Neutrophil (primary cell): Measurements from ENCODE around the gene TMEM135.

Experiments
- H3K27ac ChIP-seq: fragments of 200-600 bp; sonication (generic); 2 replicates; pipeline ENCODE4 v1.5.1; 2016; ENCODE audit warnings: mild to moderate bottlenecking, moderate library complexity
- H3K27me3 ChIP-seq: fragments of 200-600 bp; sonication (generic); 2 replicates; pipeline ENCODE4 v1.6.0; 2016; ENCODE audit warnings: mild to moderate bottlenecking
- H3K36me3 ChIP-seq: fragments of 200-600 bp; sonication (generic); 2 replicates; pipeline ENCODE4 v1.5.1; 2017
- H3K4me1 ChIP-seq, 2 experiments: fragments of 200-600 bp in 1 of 2; sonication (generic) in 1 of 2; 1 replicate in 1 of 2; 2 replicates in 1 of 2; pipeline versions ENCODE4 v1.5.1 to v1.6.1; 2013 to 2016; ENCODE audit warnings: low read depth in 1 of 2, low read length in 1 of 2, mild to moderate bottlenecking in 1 of 2, moderate library complexity in 1 of 2; ENCODE audit not compliant: control insufficient read depth in 1 of 2, insufficient read depth in 1 of 2
- H3K4me3 ChIP-seq, 2 experiments: fragments of 200-600 bp in 1 of 2; sonication (generic) in 1 of 2; 1 replicate in 1 of 2; 2 replicates in 1 of 2; pipeline ENCODE4 v1.5.1; 2013 to 2016; ENCODE audit warnings: low read depth in 1 of 2, low read length in 1 of 2, mild to moderate bottlenecking in 1 of 2, moderate library complexity in 1 of 2
- H3K9me3 ChIP-seq: fragments of 200-600 bp; sonication (generic); 2 replicates; pipeline ENCODE4 v1.5.1; 2016
- CTCF ChIP-seq: fragments of 200-600 bp; sonication (generic); IDR thresholded peaks from 2 replicates; pipeline ENCODE4 v1.5.1; 2016; ENCODE audit warnings: antibody characterized with exemption

TMEM135 gene

GRCh38 chr11:87139475-87139874 is 101.7 kb downstream of the TMEM135 start:
- no peak overlapping the region for H3K27ac ChIP-seq
- no peak for TF ChIP-seq CTCF
- H3K4me3 ChIP-seq: no peak overlapping the region
- no peaks in the 10 kb centered on the region for H3K27me3 ChIP-seq
- no peaks in the 10 kb centered on the region for H3K36me3 ChIP-seq
- no peaks in the 10 kb centered on the region for H3K4me1 ChIP-seq
- H3K9me3 ChIP-seq: no peaks in the 10 kb centered on the region

DNA sequence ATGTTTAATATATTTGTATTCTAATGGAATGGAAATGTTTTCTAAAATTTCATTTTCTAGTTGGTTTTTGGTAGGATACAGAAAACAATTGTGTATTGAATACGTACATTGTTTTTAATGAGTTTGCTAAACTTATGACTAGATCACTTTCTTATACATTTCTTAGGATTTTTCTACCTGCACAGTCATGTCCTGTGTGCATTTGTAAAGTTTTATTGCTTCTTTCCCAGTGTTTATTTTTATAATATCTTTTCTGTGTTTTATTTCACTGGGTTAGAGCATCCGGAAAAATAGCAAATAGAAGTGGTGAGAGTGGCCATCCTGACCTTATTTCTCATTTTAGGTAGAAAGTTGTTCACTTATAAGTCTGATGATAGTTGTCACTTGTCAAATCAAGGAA is 103.6 kb downstream of the TMEM135 start:
- Histone ChIP-seq H3K4me3 (no peak overlapping the region), H3K27me3 (no peaks in the 10 kb centered on the region), H3K27ac (no peak overlapping the region), H3K9me3 (no peaks in the 10 kb centered on the region), H3K36me3 (no peaks in the 10 kb centered on the region), H3K4me1 (no peaks in the 10 kb centered on the region)
- no peak for TF ChIP-seq CTCF

DNA sequence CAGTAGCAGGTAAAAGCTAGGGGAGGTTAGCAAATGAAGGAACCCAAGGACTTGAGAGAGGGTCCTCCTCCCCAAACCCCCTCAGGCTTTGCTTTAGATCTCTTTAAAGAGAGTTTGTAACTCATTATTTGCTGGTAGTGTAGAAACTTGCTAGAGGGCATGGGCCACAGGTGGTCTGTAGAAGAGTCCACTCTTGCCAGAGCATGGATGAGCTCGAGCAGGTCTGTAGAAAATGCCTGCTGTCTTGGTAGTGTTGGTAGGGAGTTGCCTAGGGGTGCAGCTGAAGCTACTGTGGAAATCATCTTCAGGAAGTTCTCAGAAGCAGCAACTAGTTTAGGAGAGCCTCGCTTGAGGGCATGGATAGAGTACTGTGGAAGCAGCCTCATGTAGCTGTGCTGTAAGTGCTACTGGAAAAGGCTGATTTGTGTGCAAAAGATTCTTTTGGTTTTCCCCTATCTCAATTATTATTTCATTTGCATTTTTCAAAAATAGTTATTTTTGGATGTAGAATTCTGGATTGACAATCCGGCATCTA is 104.3 kb downstream of the TMEM135 start:
- Histone ChIP-seq H3K4me1 (no peaks in the 10 kb centered on the region), H3K27ac (no peak overlapping the region), H3K9me3 (no peaks in the 10 kb centered on the region), H3K4me3 (no peak overlapping the region), H3K27me3 (no peaks in the 10 kb centered on the region), H3K36me3 (no peaks in the 10 kb centered on the region)
- TF ChIP-seq CTCF: no peak

DNA sequence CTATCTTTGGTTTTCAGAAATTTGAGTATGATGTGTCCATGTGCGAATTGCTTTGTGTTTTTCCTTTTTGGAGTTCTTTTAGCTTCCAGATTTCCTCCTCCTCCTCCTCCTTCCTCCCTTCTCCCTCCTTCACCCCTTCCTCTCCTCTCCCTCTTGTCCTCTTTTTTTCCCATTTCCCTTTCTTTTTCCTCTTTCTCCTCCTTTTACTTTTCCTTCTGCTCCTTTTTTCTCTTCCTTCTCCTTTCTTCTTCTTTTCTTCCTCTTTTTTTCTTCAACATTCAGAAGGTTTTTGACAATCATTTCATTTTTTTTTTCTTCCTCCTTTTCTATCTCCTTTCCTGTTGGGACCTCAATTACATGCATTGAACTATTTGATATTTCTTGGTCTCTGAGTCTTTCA is 104.9 kb downstream of the TMEM135 start:
- Histone ChIP-seq H3K36me3 (no peaks in the 10 kb centered on the region), H3K27me3 (no peaks in the 10 kb centered on the region), H3K4me3 (no peak overlapping the region), H3K9me3 (no peaks in the 10 kb centered on the region), H3K27ac (no peak overlapping the region), H3K4me1 (no peaks in the 10 kb centered on the region)
- no peak for TF ChIP-seq CTCF

GRCh38 chr11:87143641-87144040 is 105.9 kb downstream of the TMEM135 start:
- no peaks in the 10 kb centered on the region for H3K36me3 ChIP-seq
- no peaks in the 10 kb centered on the region for H3K27me3 ChIP-seq
- H3K4me3 ChIP-seq: no peak overlapping the region
- no peak for TF ChIP-seq CTCF
- H3K27ac ChIP-seq: no peak overlapping the region
- no peaks in the 10 kb centered on the region for H3K4me1 ChIP-seq
- H3K9me3 ChIP-seq: no peaks in the 10 kb centered on the region

DNA sequence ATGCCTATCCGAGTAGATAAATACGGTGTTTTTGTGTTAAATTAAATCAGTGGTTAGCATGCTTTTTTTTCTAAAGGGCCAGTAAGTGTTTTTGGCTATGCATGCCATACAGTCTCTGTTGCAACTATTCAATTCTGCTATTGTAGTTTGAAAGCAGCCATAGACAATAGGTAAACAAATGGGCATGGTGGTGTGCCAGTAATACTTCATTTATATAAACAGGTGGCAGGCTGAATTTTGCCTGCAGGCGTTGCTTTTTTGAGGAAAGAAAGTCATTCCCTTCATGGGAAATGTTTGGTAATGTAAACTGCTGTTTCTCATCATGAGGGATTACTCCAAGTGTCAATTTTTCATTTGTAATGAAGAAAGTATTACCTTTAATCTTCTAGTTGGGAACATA is 106.5 kb downstream of the TMEM135 start:
- no peak overlapping the region for H3K27ac ChIP-seq
- no peaks in the 10 kb centered on the region for H3K4me1 ChIP-seq
- no peaks in the 10 kb centered on the region for H3K27me3 ChIP-seq
- TF ChIP-seq CTCF: no peak
- no peaks in the 10 kb centered on the region for H3K9me3 ChIP-seq
- no peak overlapping the region for H3K4me3 ChIP-seq
- H3K36me3 ChIP-seq: no peaks in the 10 kb centered on the region
